Stimulated activated CD8-positive, alpha-beta memory T cell treated with anti-CD3 and anti-CD28 coated beads, Interleukin-4, amount 100 ng/mL, for 4 hours (primary cell): ENCODE measurements around the gene SLBP.
"Not testable (repeated sequence)": the region's sequence is repeated elsewhere in the genome, so short reads cannot be mapped to it uniquely, and the experiment has no call there.

Experiments
- DNase-seq, 2 donors: peaks; one replicate each; pipeline ENCODE4 v3.0.0-alpha.2; 2020; ENCODE audit warnings: low read depth in 2 of 2, low spot score in 1 of 2

The SLBP gene

GRCh38 chr4:1711571-1712215, 426 bp downstream of the SLBP start:
- DNase-seq: no peak

DNA sequence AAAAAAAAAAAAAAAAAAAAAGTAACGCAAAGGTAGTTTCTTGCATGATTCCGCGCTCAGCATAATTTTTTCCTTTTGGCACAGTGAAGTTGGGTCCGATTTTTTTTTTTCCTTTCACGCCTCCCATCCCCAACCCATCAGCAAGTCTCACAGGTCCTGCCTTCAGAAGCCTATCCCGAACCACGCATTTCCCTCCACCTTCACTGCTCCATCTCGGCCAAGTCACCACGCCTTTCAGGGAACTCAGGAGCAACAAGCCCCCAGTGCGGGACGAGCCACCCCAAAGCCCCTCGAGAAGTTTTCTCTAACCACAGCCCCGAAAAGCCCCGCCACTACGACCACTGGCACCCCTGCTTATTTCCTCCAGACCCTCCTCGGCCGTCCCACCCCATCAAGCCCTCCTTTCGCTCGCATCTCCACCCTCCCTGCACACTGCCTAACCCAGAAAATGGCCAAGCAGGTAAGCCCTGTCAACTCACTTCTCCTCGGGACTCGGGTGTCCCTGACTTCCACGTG, 1.0 kb downstream of the SLBP start:
- no peak for DNase-seq

DNA sequence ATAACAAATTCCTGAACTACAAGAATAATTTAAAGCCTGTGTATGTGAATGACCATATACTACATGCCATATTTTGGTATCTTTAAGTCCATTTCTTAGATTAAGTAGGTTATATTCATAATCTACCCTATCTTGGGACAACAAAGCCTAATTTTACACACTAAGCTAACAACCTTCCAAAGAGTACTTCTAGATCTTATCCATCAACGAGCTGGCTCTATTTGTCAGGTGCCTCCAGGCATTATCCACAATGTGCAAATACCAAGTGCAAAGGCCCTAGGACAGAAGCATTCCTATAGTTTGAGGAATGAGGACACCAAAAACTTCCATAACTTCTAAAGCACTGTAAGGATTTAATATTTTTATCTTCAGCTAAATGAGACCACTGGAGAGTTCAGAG, 3.5 kb downstream of the SLBP start:
- no peak for DNase-seq

DNA sequence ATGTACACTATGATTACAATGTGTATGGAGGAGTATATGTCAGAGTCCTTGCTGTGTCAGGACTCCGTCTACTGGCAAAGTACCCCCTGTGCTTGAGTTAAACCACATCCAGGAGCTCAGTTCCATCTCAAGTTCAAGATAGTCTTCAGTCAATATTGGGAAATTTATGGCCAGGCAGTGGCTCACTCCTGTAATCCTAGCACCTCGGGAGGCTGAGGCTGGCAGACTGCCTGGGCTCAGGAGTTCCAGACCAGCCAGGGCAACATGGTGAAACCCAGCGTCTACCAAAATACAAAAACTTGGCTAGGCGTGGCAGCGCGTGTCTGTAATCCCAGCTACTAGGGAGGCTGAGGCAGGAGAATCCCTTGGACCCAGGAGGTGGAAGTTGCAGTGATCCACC, 5.8 kb downstream of the SLBP start:
- DNase-seq: no peak

- no peak for DNase-seq
Observed at GRCh38 chr4:1705732-1706131, 6.4 kb downstream of the SLBP start.

GRCh38 chr4:1703867-1704266, 8.3 kb downstream of the SLBP start:
- no peak for DNase-seq

DNA sequence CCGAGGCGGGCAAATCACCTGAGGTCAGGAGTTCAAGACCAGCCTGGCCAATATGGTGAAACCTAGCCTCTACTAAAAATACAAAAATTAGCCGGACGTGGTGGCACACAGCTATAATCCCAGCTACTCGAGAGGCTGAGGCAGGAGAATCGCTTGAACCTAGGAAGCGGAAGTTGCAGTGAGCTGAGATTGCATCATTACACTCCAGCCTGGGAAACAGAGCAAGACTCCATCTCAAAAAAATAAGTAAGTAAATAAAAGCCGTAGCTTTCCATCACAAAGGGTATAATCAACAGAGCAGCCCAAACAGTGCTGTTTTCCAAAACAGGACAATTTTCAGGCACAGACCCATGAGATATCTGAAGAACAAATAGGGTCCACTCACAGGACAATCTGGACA, 10.4 kb downstream of the SLBP start:
- DNase-seq: not testable (repeated sequence)

GRCh38 chr4:1695913-1696312, 16.2 kb downstream of the SLBP start:
- DNase-seq: no peak

DNA sequence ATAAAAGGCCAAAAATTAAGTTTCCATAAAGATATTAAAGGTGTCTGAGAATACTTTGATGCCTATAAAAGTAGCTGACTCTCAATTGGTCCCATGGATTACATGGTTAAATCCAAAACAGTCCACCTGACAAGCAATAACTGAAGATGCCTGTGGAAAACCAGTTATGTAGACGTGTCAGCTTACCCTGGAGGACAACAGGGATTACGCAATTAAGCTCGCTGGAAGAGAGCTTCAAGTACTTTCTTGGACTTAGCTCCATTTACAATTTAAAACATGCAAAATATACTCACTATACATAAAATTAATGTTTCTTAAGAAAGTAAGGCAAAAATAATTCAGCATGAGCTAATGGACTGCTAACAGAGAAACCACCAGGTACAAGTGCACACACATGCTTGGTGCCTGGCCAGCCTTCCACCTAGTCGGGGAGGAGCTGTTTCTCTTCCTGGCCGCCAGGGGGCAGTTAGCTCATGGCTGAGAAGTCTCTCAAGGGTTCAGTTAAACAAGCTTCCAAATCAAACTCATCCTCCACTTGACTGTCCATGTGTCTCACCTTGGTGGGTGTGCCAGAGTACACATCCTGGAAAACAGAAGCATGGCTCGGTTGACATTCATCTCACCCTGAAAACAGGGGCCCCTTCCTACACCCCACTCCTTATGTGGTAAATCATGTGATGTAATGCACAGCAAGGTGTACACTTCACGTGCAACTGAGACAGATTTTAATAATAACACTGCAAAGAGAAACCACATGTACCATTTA, 18.8 kb downstream of the SLBP start:
- peak in 1 of 2 donors; percentile 54 for DNase-seq

DNA sequence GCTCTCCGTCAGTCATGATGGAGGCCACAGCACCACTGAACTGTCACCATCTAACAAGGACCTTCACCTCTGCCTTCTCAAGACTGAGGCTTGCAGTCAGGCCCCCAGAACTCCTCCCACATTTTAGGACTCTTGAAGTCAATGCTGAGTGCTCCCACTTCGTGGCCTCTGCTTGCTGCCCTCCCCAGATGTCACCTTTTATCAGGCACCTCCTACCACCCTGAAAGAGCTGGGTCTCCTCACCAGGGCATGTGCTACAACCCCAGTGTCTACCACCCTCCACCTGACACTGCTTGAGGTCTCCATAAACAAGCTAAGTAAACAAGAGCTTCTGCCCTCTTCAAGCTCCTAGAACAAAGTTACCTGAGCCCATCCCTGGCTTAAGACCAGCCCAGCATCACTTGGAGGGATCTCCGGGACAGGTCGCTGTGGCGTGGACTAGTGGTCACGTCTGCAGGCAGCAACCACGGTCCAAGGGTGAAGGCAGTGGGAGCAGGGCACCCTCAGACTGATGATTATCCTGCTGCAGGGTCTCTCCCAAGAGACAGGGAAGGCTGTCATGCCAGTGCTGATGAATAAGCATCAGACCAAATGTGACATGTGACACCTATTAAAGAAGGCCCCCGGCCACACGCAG, 20.3 kb downstream of the SLBP start:
- DNase-seq: no peak

DNA sequence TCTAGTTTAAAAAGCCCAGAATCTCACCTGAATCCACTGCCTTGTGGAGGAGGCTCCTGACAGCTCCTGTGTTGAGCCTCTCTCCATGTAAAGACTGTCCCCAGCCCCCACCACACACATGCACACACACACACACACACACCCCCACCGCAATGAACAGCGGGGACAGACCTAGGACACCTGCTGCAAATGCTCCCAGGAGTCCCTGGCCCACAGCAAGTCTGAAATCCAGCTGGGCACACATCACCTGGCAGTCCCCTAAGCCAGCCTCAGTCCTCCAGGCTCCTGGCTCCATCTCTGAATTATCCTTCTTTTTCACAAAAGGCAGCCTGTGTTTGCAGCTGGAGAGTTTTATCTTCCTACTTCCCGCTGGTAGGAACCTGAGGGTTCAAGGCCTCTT, 21.4 kb downstream of the SLBP start:
- DNase-seq: no peak

DNA sequence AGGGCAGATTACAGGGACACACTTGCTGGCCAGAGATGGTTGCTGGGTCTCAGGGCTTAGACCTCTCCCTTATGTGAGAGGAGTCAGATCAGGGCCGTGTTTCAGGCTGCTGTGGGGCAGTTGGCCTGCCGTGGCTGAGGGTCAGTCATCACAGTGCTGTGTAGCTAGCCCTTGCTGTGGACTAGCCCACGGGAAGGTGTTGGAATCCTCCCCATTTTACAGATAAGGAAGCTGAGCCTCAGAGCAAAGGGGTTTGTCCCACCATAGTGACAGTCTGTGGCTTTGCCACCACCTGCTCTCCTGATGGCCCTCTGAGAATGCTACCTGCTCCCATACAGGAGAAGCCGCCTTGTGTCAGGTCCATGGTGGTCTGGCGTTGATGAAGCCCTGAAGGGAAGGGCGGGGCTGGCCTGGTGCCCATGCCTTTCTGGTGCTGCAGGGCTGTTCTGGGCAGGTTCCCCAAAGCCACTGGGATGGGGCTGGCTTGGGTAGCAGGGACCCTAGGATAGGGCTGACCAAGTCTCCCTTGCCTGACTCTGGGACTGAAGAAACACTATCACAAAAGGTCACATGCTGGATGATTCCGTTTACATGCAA, 25.6 kb downstream of the SLBP start:
- no peak for DNase-seq

GRCh38 chr4:1685235-1686150, 26.6 kb downstream of the SLBP start:
- DNase-seq: no peak

GRCh38 chr4:1684506-1685234, 27.4 kb downstream of the SLBP start:
- peak; percentile 78 to 87 for DNase-seq

DNA sequence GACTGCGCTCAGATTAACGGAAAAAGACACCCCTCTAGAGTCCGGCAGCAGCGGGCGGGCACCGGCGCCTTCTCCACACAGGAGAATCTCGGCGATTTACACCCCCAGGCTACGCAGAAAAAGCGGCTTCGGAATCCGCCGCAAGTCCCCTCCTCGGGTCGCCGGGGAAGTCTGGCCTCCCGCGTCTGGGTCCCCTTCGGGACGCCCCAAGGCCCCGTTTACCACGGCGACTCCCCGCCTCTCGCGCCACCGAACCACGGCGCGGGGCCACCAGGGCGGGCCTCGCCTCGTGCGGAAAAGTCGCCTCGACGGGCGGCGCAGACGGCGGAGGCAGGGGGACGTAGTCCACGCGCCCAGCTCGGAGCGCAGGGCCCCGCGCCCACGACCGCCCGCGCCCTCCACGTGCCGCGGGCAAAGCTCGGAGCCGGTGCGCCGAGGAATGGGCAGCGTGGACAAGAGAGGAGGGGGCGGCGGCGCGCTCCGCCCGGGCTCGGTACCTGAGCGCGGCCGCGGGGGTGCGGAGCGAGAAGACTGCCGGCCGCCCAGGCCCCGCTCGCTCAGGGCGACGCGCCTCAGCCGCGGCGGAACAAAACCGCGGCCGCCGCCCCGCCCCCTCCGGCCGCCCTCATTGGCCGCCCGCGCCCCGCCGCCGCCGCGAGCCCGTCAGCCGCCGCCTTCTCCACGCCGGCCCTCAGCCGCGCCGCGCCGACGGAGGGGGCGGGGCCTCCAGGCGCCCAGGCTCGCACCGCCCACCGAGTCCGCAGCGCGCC, 28.2 kb downstream of the SLBP start, which contains the start of gene FAM53A:
Gene FAM53A, minus strand, starts transcription at position 578 of the 770 bp plus-strand sequence. CDS start 15,572 bp downstream, outside the sequence.
- peak in 1 of 2 donors; percentile 10 for DNase-seq

GRCh38 chr4:1683261-1683735, 28.8 kb downstream of the SLBP start:
- no peak for DNase-seq

- DNase-seq: no peak
Observed at GRCh38 chr4:1682860-1683259, 29.3 kb downstream of the SLBP start.

DNA sequence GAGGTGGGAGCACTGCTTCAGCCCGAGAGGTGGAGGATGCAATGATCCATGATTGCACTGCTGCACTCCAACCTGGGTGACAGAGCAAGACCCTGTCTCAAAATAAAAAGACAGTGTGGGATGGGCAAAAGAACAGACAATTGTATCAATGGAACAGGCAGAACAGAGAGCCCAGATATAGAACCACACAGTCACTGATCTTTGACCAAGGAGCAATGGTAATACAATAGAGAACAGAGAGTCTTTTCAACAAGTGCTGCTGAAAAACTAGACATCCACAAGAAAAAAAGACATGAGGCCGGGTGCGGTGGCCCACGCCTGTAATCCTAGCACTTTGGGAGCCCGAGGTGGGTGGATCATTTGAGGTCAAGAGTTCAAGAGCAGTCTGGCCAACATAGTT, 33.9 kb downstream of the SLBP start:
- DNase-seq: no peak
